Endometrial microvascular endothelial cells (primary cell): ENCODE results near the gene RAB28. TPM values are rescaled to one million over a fixed set of nuclear protein-coding genes. Genes with fewer than 3 reads are reported as not detected.

ENCODE experiments used
- in situ Hi-C: cut with HindIII; loops from 2 replicates; pipeline ENCODE4 v1.10.0; 2017; ENCODE audit warnings: low sequenced_read_pairs, low pct_unique_long_range_greater_than_20kb; ENCODE audit errors: inconsistent ontology term
- total RNA-seq: library from RNA; depleted of rRNA; stranded (reverse); fragments of >200 nt; gene quantifications from one replicate; pipeline ENCODE4 v1.2.3, GENCODE V29; 2015; ENCODE audit errors: inconsistent ontology term

Gene RAB28
- total RNA-seq, result 18.8 TPM

- in situ Hi-C loops, result no loop called here
These were observed at the start of gene RAB28 for GRCh38 chr4:13484122-13484748. TSS of gene RAB28 (minus strand) at chr4:13484340.

GRCh38 chr4:13531625-13531998, 47.5 kb upstream of the RAB28 start:
- in situ Hi-C loops, result no loop called here

GRCh38 chr4:13530823-13531624, 46.9 kb upstream of the RAB28 start:
- in situ Hi-C loops, result no loop called here

GRCh38 chr4:13529128-13529919, 45.2 kb upstream of the RAB28 start:
- in situ Hi-C loops, result no loop called here

- in situ Hi-C loops, result no loop called here
These were observed 44.6 kb upstream of the RAB28 start for GRCh38 chr4:13528821-13529127.

GRCh38 chr4:13527981-13528820, 44.1 kb upstream of the RAB28 start:
- in situ Hi-C loops, result no loop called here

- in situ Hi-C loops, result no loop called here
These were observed 43.2 kb upstream of the RAB28 start for GRCh38 chr4:13527192-13527980.

- in situ Hi-C loops, result no loop called here
These were observed 42.5 kb upstream of the RAB28 start for GRCh38 chr4:13526658-13527057.

- in situ Hi-C loops, result no loop called here
These were observed 41.6 kb upstream of the RAB28 start for GRCh38 chr4:13525606-13526281.

GRCh38 chr4:13524504-13525243, 40.5 kb upstream of the RAB28 start:
- in situ Hi-C loops, result no loop called here

- in situ Hi-C loops, result no loop called here
These were observed 39.7 kb upstream of the RAB28 start for GRCh38 chr4:13523591-13524503.

GRCh38 chr4:13523105-13523477, 39.0 kb upstream of the RAB28 start:
- in situ Hi-C loops, result no loop called here

- in situ Hi-C loops, result no loop called here
These were observed 38.4 kb upstream of the RAB28 start for GRCh38 chr4:13522282-13523104.

GRCh38 chr4:13521047-13521446, 36.9 kb upstream of the RAB28 start:
- in situ Hi-C loops, result no loop called here

GRCh38 chr4:13516315-13516860, 32.2 kb upstream of the RAB28 start:
- in situ Hi-C loops, result no loop called here
